Right ventricle myocardium inferior (tissue), 1 donor: ENCODE results near the gene RGS3. TPM values are rescaled to one million over a fixed set of nuclear protein-coding genes. Genes with fewer than 3 reads are reported as not detected.

Experiments used
- ATAC-seq: fragments of 200-7000 bp; cut with Tn5 transposase; one replicate; pipeline ENCODE4 v1.9.1; 2020; ENCODE audit warnings: mild to moderate bottlenecking, moderate library complexity
- DNase-seq: peaks from one replicate; pipeline ENCODE4 v3.0.0; 2021; ENCODE audit errors: missing footprints
- intact Hi-C: fragments of 100-400 bp; cut with DNase I; formaldehyde crosslinking; loops from one replicate; pipeline ENCODE4 v1.11.0; 2022
- total RNA-seq: library from RNA; stranded (reverse); fragmentation: NEBNext Ultra II Directional; extraction: Animal tissue kit (Norgen Biotek cat#: 25700); gene quantifications from one replicate; pipeline ENCODE4 v1.2.1, GENCODE V29; 2021
- donor health status: DM: no; HTN: yes; CAD: no; lungs with severe emphysema.

RGS3 gene
- total RNA-seq, 1 donor from 2014 or later = 139 TPM

- ATAC-seq (no peak), DNase-seq (no peak)
- intact Hi-C loops = no loop called here
Observed at GRCh38 chr9:113461943-113462342, 1.6 kb upstream of the RGS3 start.

GRCh38 chr9:113462781-113463286, 693 bp upstream of the RGS3 start:
- no peak for DNase-seq
- ATAC-seq = no peak
- intact Hi-C loops = no loop called here

GRCh38 chr9:113464286-113464660, 746 bp downstream of the RGS3 start:
- ATAC-seq (no peak), DNase-seq (no peak)
- intact Hi-C loops = no loop called here

- no peak for DNase-seq
- no peak for ATAC-seq
- intact Hi-C loops = no loop called here
Observed at GRCh38 chr9:113465599-113466140, 2.1 kb downstream of the RGS3 start.

GRCh38 chr9:113467183-113467582, 3.7 kb downstream of the RGS3 start:
- DNase-seq (no peak), ATAC-seq (no peak)
- intact Hi-C loops = no loop called here

GRCh38 chr9:113468716-113469448, 5.4 kb downstream of the RGS3 start:
- peak; percentile 82 for ATAC-seq
- intact Hi-C loops = no loop called here

GRCh38 chr9:113471143-113471542, 7.6 kb downstream of the RGS3 start:
- no peak for DNase-seq
- intact Hi-C loops = no loop called here
- no peak for ATAC-seq

More at GRCh38 chr9:113468716-113469448, 5.4 kb downstream of the RGS3 start:
- DNase-seq = peak; percentile 77

- intact Hi-C loops = no loop called here
- ATAC-seq = no peak
- DNase-seq = no peak
Observed at GRCh38 chr9:113471566-113471965, 8.0 kb downstream of the RGS3 start.

GRCh38 chr9:113472199-113472598, 8.7 kb downstream of the RGS3 start:
- intact Hi-C loops = no loop called here
- no peak for ATAC-seq
- no peak for DNase-seq

GRCh38 chr9:113474360-113475028, 11.0 kb downstream of the RGS3 start:
- DNase-seq (no peak), ATAC-seq (no peak)
- intact Hi-C loops = no loop called here

- no peak for DNase-seq
- intact Hi-C loops = no loop called here
- ATAC-seq = no peak
Observed at GRCh38 chr9:113475031-113475430, 11.5 kb downstream of the RGS3 start.

GRCh38 chr9:113475992-113476391, 12.5 kb downstream of the RGS3 start:
- ATAC-seq = no peak
- DNase-seq = no peak
- intact Hi-C loops = no loop called here

GRCh38 chr9:113476511-113476916, 13.0 kb downstream of the RGS3 start:
- ATAC-seq (no peak), DNase-seq (no peak)
- intact Hi-C loops = no loop called here

GRCh38 chr9:113477058-113477457, 13.5 kb downstream of the RGS3 start:
- no peak for ATAC-seq
- intact Hi-C loops = no loop called here
- no peak for DNase-seq

- intact Hi-C loops = no loop called here
- DNase-seq = no peak
- no peak for ATAC-seq
Observed at GRCh38 chr9:113477661-113478060, 14.1 kb downstream of the RGS3 start.

- no peak for DNase-seq
- no peak for ATAC-seq
- intact Hi-C loops = no loop called here
Observed at GRCh38 chr9:113479174-113479621, 15.7 kb downstream of the RGS3 start.

- no peak for DNase-seq
- ATAC-seq = no peak
- intact Hi-C loops = no loop called here
Observed at GRCh38 chr9:113480612-113481011, 17.1 kb downstream of the RGS3 start.

GRCh38 chr9:113481176-113481787, 17.8 kb downstream of the RGS3 start:
- no peak for DNase-seq
- no peak for ATAC-seq
- intact Hi-C loops = no loop called here

GRCh38 chr9:113482341-113482740, 18.8 kb downstream of the RGS3 start:
- DNase-seq = no peak
- intact Hi-C loops = no loop called here
- no peak for ATAC-seq
